Neuronal stem cell (in vitro differentiated cells): ENCODE results near the gene SLC12A6.
"Not testable (repeated sequence)": the region's sequence is repeated elsewhere in the genome, so short reads cannot be mapped to it uniquely, and the experiment has no call there.

Source experiments
- DNase-seq: peaks from one replicate; pipeline ENCODE4 v3.0.0-alpha.2; 2013; ENCODE audit warnings: low spot score
- H2AFZ ChIP-seq: one replicate; pipeline ENCODE4 v1.6.1; 2013; ENCODE audit warnings: mild to moderate bottlenecking, low read length, inconsistent platforms
- H2AK5ac ChIP-seq: 2 replicates; pipeline ENCODE4 v1.6.1; 2013; ENCODE audit warnings: low read depth, mild to moderate bottlenecking, inconsistent platforms, low read length, moderate library complexity, mixed read lengths
- H2BK120ac ChIP-seq: 2 replicates; pipeline ENCODE4 v1.6.1; 2013; ENCODE audit warnings: low read depth, mild to moderate bottlenecking, inconsistent platforms, low read length, moderate library complexity, mixed read lengths
- H2BK12ac ChIP-seq: one replicate; pipeline ENCODE4 v1.6.1; 2013; ENCODE audit warnings: low read length, inconsistent platforms
- H2BK15ac ChIP-seq: 2 replicates; pipeline ENCODE4 v1.6.1; 2013; ENCODE audit warnings: mild to moderate bottlenecking, low read length, inconsistent platforms, mixed read lengths
- H2BK5ac ChIP-seq: one replicate; pipeline ENCODE4 v1.6.1; 2013; ENCODE audit warnings: inconsistent platforms, mild to moderate bottlenecking, low read length, moderate library complexity
- H3K14ac ChIP-seq: one replicate; pipeline ENCODE4 v1.6.1; 2013; ENCODE audit warnings: low read length, inconsistent platforms
- H3K18ac ChIP-seq: 2 replicates; pipeline ENCODE4 v1.6.1; 2013; ENCODE audit warnings: low read length, inconsistent platforms
- H3K23ac ChIP-seq: 2 replicates; pipeline ENCODE4 v1.6.1; 2013; ENCODE audit warnings: low read depth, mild to moderate bottlenecking, mixed read lengths, low read length, inconsistent platforms; ENCODE audit not compliant: poor library complexity
- H3K27ac ChIP-seq: replicated peaks from 3 replicates; pipeline ENCODE4 v1.5.1; 2013; ENCODE audit warnings: low read length, inconsistent platforms
- H3K27me3 ChIP-seq, 3 experiments: 2 replicates each; pipeline ENCODE4 v1.6.1; 2013; ENCODE audit warnings: low read length in 3 of 3, mild to moderate bottlenecking in 2 of 3, inconsistent platforms in 1 of 3, low read depth in 1 of 3, mixed read lengths in 1 of 3, moderate library complexity in 1 of 3; ENCODE audit not compliant: control insufficient read depth in 3 of 3, insufficient read depth in 3 of 3
- H3K36me3 ChIP-seq, 2 donors: replicated peaks in 1 of 2; 2 replicates each; pipeline ENCODE4 v1.6.1; 2013; ENCODE audit warnings: low read length in 2 of 2; ENCODE audit not compliant: control insufficient read depth in 2 of 2, insufficient read depth in 2 of 2
- H3K4ac ChIP-seq: 2 replicates; pipeline ENCODE4 v1.6.1; 2013; ENCODE audit warnings: inconsistent platforms, mild to moderate bottlenecking, low read length, moderate library complexity
- H3K4me1 ChIP-seq, 2 donors: 1 replicate in 1 of 2; 2 replicates in 1 of 2; pipeline ENCODE4 v1.6.1; 2013; ENCODE audit warnings: low read length in 2 of 2, low read depth in 1 of 2; ENCODE audit not compliant: control insufficient read depth in 2 of 2, insufficient read depth in 1 of 2
- H3K4me2 ChIP-seq: one replicate; pipeline ENCODE4 v1.6.1; 2013; ENCODE audit warnings: mild to moderate bottlenecking, low read length, inconsistent platforms; ENCODE audit not compliant: insufficient read depth, poor library complexity, severe bottlenecking
- H3K4me3 ChIP-seq, 2 donors: 2 replicates each; pipeline ENCODE4 v1.5.1; 2013; ENCODE audit warnings: low read length in 2 of 2, mild to moderate bottlenecking in 2 of 2, inconsistent platforms in 1 of 2, moderate library complexity in 1 of 2
- H3K79me1 ChIP-seq: one replicate; pipeline ENCODE4 v1.6.1; 2013; ENCODE audit warnings: low read depth, mild to moderate bottlenecking, inconsistent platforms, low read length, moderate library complexity
- H3K9ac ChIP-seq: one replicate; pipeline ENCODE4 v1.6.1; 2013; ENCODE audit warnings: mild to moderate bottlenecking, low read depth, low read length, inconsistent platforms; ENCODE audit not compliant: poor library complexity
- H3K9me3 ChIP-seq, 2 donors: replicated peaks in 1 of 2; 2 replicates each; pipeline versions ENCODE3 to v1.6.1; 2013; ENCODE audit warnings: low read length in 2 of 2, mild to moderate bottlenecking in 2 of 2, inconsistent platforms in 1 of 2, low read depth in 1 of 2, mixed read lengths in 1 of 2, moderate library complexity in 1 of 2; ENCODE audit not compliant: control insufficient read depth in 2 of 2, insufficient read depth in 1 of 2
- H4K8ac ChIP-seq: one replicate; pipeline ENCODE4 v1.6.1; 2013; ENCODE audit warnings: low read depth, mild to moderate bottlenecking, inconsistent platforms, low read length, moderate library complexity
- H4K91ac ChIP-seq: one replicate; pipeline ENCODE4 v1.6.1; 2013; ENCODE audit warnings: low read length, low read depth, mild to moderate bottlenecking, inconsistent platforms; ENCODE audit not compliant: poor library complexity
- WGBS, 2 donors: extraction: QIAGEN DNeasy Blood & Tissue Kit; methylation state at CpG; one replicate each; pipeline ENCODE4 v1.1.7; 2013; ENCODE audit warnings: missing lambda C conversion rate in 2 of 2, mixed read lengths in 1 of 2; ENCODE audit not compliant: insufficient read length in 2 of 2, insufficient replicate concordance in 1 of 2; ENCODE audit errors: extremely low coverage in 2 of 2; 5-methylcytosine and 5-hydroxymethylcytosine counted together

Gene SLC12A6

GRCh38 chr15:34375541-34375940 lies 38.0 kb upstream of the SLC12A6 start:
- not testable (repeated sequence) for H4K8ac ChIP-seq

GRCh38 chr15:34374816-34375215 lies 37.2 kb upstream of the SLC12A6 start:
- no peak overlapping the region for H3K18ac ChIP-seq
- no peak overlapping the region for H2BK120ac ChIP-seq
- no peak overlapping the region for H3K14ac ChIP-seq
- no peak overlapping the region for H3K4me2 ChIP-seq
- H3K27me3 ChIP-seq: no peaks in the 10 kb centered on the region
- H3K9ac ChIP-seq: no peak overlapping the region
- H3K36me3 ChIP-seq: no peaks in the 10 kb centered on the region
- H3K4me1 ChIP-seq: no peaks in the 10 kb centered on the region
- H2BK15ac ChIP-seq: no peak overlapping the region
- no peak overlapping the region for H3K27ac ChIP-seq
- no peak overlapping the region for H3K23ac ChIP-seq
- H3K9me3 ChIP-seq: peaks cover 4 to 8% of the 10 kb centered on the region in 2 donors
- H4K8ac ChIP-seq: no peak overlapping the region
- H2BK12ac ChIP-seq: no peak overlapping the region
- no peak for DNase-seq
- H2BK5ac ChIP-seq: no peak overlapping the region
- H2AK5ac ChIP-seq: no peak overlapping the region
- H2AFZ ChIP-seq: no peak overlapping the region
- no CpG with 5 or more reads among the region's 2 CpGs for WGBS, 2 donors
- no peaks in the 10 kb centered on the region for H3K79me1 ChIP-seq
- no peak overlapping the region for H4K91ac ChIP-seq
- no peak overlapping the region for H3K4ac ChIP-seq
- H3K4me3 ChIP-seq: no peak overlapping the region

More at GRCh38 chr15:34375541-34375940, 38.0 kb upstream of the SLC12A6 start:
- H3K23ac ChIP-seq, H2AFZ ChIP-seq, H3K4me1 ChIP-seq, H2BK12ac ChIP-seq, H2BK5ac ChIP-seq, DNase-seq, H3K18ac ChIP-seq, H3K9ac ChIP-seq, H3K14ac ChIP-seq, H2AK5ac ChIP-seq, H4K91ac ChIP-seq, H3K36me3 ChIP-seq, H3K27ac ChIP-seq, H3K27me3 ChIP-seq, H3K9me3 ChIP-seq, H3K4me3 ChIP-seq, H3K4ac ChIP-seq, H2BK15ac ChIP-seq, H2BK120ac ChIP-seq, H3K79me1 ChIP-seq, H3K4me2 ChIP-seq: not testable (repeated sequence)
- WGBS, 2 donors: no CpG with 5 or more reads among the region's 2 CpGs

- H3K79me1 ChIP-seq: no peaks in the 10 kb centered on the region
- H3K4me3 ChIP-seq: peak overlapping the region in 1 of 2 donors; percentile 34
- H2BK5ac ChIP-seq: no peak overlapping the region
- no peak for DNase-seq
- H3K4me1 ChIP-seq: no peaks in the 10 kb centered on the region
- H3K18ac ChIP-seq: no peak overlapping the region
- peak overlapping the region; percentile 32 for H3K4ac ChIP-seq
- H3K9ac ChIP-seq: no peak overlapping the region
- no peaks in the 10 kb centered on the region for H3K36me3 ChIP-seq
- no peak overlapping the region for H2BK15ac ChIP-seq
- no CpG with 5 or more reads among the region's 8 CpGs for WGBS, 2 donors
- no peak overlapping the region for H4K91ac ChIP-seq
- H2AK5ac ChIP-seq: peak overlapping the region; percentile 31
- H4K8ac ChIP-seq: no peak overlapping the region
- H3K9me3 ChIP-seq: peaks cover 4 to 8% of the 10 kb centered on the region in 2 donors
- H2BK12ac ChIP-seq: no peak overlapping the region
- H3K27me3 ChIP-seq: no peaks in the 10 kb centered on the region
- no peak overlapping the region for H2AFZ ChIP-seq
- no peak overlapping the region for H2BK120ac ChIP-seq
- H3K27ac ChIP-seq: no peak overlapping the region
- H3K14ac ChIP-seq: no peak overlapping the region
- peak overlapping the region; percentile 2 for H3K23ac ChIP-seq
- H3K4me2 ChIP-seq: no peak overlapping the region
Observed at GRCh38 chr15:34373951-34374350, 36.4 kb upstream of the SLC12A6 start.

- Histone ChIP-seq H4K91ac (no peak overlapping the region), H3K4me2 (no peak overlapping the region), H3K79me1 (peaks cover under 1% of the 10 kb centered on the region), H2AFZ (no peak overlapping the region), H3K23ac (no peak overlapping the region), H3K14ac (no peak overlapping the region), H3K27ac (no peak overlapping the region), H3K36me3 (no peaks in the 10 kb centered on the region), H2BK5ac (no peak overlapping the region), H3K9ac (no peak overlapping the region), H2BK120ac (no peak overlapping the region), H3K18ac (no peak overlapping the region), H3K4me3 (no peak overlapping the region), H3K9me3 (peaks cover 4 to 8% of the 10 kb centered on the region in 2 donors), H4K8ac (no peak overlapping the region), H3K4me1 (peaks cover 5 to 11% of the 10 kb centered on the region in 2 donors), H2BK12ac (no peak overlapping the region), H3K27me3 (no peaks in the 10 kb centered on the region), H2AK5ac (no peak overlapping the region), H3K4ac (no peak overlapping the region), H2BK15ac (no peak overlapping the region)
- DNase-seq: no peak
- WGBS, 2 donors: no CpG with 5 or more reads among the region's 2 CpGs
Observed at GRCh38 chr15:34370643-34371042, 33.1 kb upstream of the SLC12A6 start.
